AG09309 (cell line): ENCODE results near the gene ENTREP3.
"Not testable (repeated sequence)": the region's sequence is repeated elsewhere in the genome, so short reads cannot be mapped to it uniquely, and the experiment has no call there.

Experiments used
- DNase-seq: peaks from one replicate; pipeline ENCODE4 v3.0.0-alpha.2; 2010; ENCODE audit warnings: low read depth
- H3K4me3 ChIP-seq: 2 replicates; pipeline ENCODE4 v1.5.1; 2011; ENCODE audit warnings: mild to moderate bottlenecking, low read depth, low read length, moderate library complexity; ENCODE audit not compliant: control insufficient read depth
- TF ChIP-seq, protein P1 (sequence below): IDR thresholded peaks from 2 replicates; pipeline ENCODE4 v1.5.1; 2011; ENCODE audit warnings: mild to moderate bottlenecking, low read depth, low read length, inconsistent platforms; ENCODE audit not compliant: insufficient read depth, control insufficient read depth; ENCODE audit errors: missing control alignments

The ENTREP3 gene

DNA sequence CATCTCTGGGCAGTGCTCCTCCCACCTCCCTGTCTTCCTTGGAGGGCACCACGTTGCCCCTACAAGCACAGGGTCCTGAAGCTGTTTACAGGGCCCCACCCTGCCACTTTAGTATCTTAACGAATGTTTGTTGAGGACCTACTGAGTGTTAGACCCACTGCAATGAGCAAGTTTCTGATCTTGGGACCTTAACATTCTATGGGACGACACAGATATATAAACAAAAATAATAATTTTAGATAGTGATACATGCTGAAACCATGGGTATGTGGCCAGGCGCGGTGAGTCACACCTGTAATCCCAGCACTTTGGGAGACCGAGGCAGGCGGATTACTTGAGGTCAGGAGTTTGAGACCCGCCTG lies 10.1 kb downstream of the ENTREP3 start:
- TF ChIP-seq, protein P1, sequence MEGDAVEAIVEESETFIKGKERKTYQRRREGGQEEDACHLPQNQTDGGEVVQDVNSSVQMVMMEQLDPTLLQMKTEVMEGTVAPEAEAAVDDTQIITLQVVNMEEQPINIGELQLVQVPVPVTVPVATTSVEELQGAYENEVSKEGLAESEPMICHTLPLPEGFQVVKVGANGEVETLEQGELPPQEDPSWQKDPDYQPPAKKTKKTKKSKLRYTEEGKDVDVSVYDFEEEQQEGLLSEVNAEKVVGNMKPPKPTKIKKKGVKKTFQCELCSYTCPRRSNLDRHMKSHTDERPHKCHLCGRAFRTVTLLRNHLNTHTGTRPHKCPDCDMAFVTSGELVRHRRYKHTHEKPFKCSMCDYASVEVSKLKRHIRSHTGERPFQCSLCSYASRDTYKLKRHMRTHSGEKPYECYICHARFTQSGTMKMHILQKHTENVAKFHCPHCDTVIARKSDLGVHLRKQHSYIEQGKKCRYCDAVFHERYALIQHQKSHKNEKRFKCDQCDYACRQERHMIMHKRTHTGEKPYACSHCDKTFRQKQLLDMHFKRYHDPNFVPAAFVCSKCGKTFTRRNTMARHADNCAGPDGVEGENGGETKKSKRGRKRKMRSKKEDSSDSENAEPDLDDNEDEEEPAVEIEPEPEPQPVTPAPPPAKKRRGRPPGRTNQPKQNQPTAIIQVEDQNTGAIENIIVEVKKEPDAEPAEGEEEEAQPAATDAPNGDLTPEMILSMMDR = no peak
- H3K4me3 ChIP-seq = peak overlapping the region; percentile 74
- no peak for DNase-seq

- H3K4me3 ChIP-seq = peak overlapping the region; percentile 74
- DNase-seq = peak; percentile 99
- TF ChIP-seq, protein P1 = peak; percentile 14
These were observed 10.7 kb downstream of the ENTREP3 start for GRCh38 chr1:155244368-155245162.

DNA sequence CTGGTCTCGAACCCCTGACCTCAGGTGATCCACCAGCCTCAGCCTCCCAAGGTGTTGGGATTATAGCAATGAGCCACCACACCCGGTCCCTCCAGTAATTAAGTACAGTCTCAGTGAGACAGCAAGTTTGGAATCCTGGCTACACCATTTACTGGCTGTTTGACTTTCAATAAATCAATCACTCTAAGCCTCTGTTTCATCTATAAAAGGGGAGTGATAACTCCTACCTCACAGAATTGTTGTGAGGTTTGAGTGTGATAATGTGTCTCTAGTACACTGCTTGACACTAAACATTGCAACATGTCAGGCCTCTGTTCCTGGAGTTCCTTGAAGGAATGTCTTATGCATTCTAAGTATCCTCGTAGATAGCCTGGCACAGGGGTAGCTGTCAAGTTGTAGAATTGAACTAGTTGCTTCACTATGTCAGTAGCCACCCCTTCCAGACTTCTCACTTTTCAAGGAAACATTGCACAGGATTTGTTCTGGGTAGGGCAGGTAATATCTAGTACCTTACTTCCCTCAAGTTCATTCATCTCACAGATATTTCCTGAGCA lies 12.4 kb downstream of the ENTREP3 start:
- H3K4me3 ChIP-seq = no peak overlapping the region
- no peak for DNase-seq
- TF ChIP-seq, protein P1 = no peak

DNA sequence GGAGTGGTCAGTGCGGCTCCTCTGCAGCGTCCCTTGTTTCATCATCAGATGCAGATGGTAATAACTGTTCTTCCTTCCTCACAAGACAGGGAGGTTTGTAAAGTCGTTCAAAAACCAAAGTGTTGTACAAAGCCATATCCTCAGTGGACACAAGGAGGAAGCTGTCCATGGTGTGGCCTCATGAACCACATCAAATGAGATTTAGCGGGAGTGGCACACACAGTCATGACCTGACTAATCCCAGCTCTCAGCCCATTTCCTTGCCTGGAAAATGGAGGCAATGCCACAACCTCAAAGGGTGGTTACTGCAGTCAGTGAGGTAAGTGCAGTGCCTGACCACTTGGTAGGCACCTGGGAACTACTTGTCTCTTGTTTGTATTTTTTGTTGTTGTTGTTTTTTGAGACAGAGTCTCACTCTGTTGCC lies 13.4 kb downstream of the ENTREP3 start:
- no peak overlapping the region for H3K4me3 ChIP-seq
- DNase-seq = no peak
- TF ChIP-seq, protein P1 = no peak

DNA sequence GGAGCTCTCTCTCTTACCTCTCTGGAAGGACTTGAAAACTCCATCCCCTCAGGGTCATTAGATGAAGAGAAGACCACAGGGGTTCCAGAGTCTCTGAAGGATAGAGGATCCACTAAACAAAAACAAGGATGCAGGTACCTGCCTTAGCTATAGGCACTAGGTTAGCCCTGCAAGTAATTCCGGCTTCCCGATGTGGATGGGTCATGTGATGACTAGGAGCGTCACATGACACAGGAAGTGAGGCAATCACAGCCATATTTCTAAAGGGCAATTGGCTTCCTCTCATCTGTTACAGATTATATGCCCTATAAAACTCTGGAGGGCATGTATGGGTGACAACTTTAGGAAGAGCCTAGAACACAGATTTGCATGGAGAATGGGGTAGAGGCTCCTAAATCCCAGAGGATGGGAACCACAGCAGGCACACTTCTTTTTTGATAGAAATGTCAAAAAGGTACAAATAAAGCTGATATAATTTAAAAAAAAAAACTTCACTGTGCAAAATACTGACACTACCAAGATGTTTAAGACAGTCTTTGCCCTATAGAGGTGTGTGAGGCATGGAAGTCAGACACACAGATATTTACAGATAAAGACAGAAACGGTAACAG lies 14.1 kb downstream of the ENTREP3 start:
- DNase-seq = no peak
- peak overlapping the region; percentile 41 for H3K4me3 ChIP-seq
- TF ChIP-seq, protein P1 = no peak

DNA sequence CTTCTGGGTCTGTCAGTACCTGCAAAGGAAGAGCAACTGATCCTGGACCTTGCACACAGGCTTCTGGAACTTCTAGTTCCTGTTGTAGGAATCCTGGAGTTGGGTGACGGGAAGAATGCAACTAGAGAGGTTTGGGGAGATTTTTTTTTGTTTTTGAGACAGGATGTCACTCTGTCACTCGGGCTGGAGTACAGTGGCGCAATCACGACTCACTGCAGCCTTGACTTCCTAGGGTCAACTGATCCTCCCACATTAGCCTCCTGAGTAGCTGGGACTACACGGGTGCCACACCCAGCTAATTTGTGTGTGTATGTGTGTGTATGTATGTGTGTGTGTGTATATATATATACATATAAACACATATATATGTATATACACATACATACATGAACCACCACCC lies 18.8 kb downstream of the ENTREP3 start:
- TF ChIP-seq, protein P1 = no peak
- DNase-seq = no peak
- no peak overlapping the region for H3K4me3 ChIP-seq

- DNase-seq, H3K4me3 ChIP-seq: not testable (repeated sequence)
These were observed 19.9 kb downstream of the ENTREP3 start for GRCh38 chr1:155235375-155235774.

DNA sequence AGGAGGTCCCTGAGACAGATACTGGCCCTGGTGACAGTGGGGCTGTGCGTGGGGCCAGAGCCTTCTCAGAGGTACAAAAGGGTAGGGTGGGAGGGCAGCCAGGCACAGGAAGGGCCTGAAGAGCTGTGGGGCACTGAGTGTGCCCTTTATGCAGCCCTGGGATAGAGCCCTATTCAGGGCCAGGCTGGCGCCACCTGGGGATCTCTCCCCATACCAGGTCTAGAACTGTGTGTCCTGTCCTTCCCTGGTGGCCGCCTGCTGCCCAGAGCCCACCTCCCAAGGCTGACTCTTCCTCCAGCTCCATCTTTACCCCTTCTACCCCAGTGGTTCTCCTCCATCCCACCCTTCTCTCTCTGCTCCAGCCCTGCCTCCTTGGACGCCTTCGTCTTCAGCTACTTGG lies 21.8 kb downstream of the ENTREP3 start:
- DNase-seq = not testable (repeated sequence)

GRCh38 chr1:155232001-155232978 lies 23.0 kb downstream of the ENTREP3 start:
- H3K4me3 ChIP-seq, DNase-seq: not testable (repeated sequence)

More for the DNA sequence above, 21.8 kb downstream of the ENTREP3 start:
- not testable (repeated sequence) for H3K4me3 ChIP-seq
